Measurements from ENCODE around the gene LDLRAD2. TPM values are rescaled to one million over a fixed set of nuclear protein-coding genes. Genes with fewer than 3 reads are reported as not detected.
"Not testable (repeated sequence)": the region's sequence is repeated elsewhere in the genome, so short reads cannot be mapped to it uniquely, and the experiment has no call there.

Gene LDLRAD2
- total RNA-seq, 1 donor from 2014 or later, result 0.17 TPM

DNA sequence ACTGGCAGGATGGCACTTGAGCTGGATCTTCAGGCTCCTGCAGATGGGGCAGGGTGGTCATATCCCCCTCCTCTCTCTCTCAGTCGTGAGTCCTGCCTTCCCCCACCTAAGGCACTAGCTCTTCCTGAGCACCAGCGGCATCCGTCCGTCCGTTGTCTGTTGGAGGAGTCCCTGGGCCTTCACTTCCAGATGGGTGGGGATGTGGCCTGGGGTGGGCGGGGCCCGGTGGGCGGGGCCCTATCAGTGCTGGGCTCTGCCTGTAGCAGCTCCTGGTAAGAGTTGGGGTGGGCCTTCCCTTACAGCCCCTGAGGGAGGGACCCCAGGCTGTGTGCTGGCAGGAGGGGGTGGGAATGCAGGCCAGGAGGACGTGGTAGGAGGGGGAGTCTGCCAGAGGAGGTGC, 10.3 kb downstream of the LDLRAD2 start:
- TF ChIP-seq, protein P1, sequence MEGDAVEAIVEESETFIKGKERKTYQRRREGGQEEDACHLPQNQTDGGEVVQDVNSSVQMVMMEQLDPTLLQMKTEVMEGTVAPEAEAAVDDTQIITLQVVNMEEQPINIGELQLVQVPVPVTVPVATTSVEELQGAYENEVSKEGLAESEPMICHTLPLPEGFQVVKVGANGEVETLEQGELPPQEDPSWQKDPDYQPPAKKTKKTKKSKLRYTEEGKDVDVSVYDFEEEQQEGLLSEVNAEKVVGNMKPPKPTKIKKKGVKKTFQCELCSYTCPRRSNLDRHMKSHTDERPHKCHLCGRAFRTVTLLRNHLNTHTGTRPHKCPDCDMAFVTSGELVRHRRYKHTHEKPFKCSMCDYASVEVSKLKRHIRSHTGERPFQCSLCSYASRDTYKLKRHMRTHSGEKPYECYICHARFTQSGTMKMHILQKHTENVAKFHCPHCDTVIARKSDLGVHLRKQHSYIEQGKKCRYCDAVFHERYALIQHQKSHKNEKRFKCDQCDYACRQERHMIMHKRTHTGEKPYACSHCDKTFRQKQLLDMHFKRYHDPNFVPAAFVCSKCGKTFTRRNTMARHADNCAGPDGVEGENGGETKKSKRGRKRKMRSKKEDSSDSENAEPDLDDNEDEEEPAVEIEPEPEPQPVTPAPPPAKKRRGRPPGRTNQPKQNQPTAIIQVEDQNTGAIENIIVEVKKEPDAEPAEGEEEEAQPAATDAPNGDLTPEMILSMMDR (conservative IDR thresholded peaks at IDR 0.05; ENCODE audit: low read depth, low read length), result no peak
- H3K4me3 ChIP-seq (ENCODE audit: low read depth, low read length), result no peak overlapping the region
- DNase-seq (ENCODE audit: low read depth), result no peak

DNA sequence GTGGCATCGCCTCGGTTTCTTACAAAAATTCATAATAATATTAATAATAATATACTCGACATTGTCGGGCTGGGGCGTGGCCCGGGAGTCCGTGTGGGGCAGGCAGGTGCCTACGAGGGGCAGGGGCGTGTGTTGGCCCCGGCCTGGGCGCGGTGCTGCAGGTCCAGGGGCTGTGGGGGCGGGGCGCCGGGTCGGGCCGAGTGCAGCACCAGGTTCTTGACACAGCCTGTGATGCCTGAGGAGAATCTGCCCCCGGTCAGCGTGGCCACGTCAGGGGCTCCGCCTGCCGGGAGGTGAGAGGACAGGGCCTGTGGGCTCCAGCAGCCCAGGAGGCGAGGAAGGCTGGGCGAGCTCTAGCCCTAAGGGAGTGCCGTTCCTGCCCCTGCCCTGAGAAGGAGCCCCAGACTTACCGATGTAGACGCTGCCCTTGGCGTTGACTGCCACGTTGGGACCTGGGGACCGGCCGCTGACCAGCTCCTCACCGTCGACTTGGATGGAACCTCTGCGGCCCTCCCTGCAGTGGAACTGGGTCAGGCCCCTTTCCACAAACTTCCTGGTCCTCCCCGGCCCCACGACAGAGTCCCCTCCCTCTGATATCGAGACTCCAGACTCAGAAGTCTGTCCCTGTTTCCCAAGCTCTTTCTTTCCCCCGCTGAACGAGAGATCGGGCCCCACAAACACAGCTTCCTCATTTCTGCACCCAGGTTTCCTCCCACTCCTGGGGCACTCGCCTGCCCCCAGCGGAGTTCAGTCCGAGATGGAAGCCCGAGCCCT, 11.3 kb downstream of the LDLRAD2 start:
- TF ChIP-seq, protein P1 (conservative IDR thresholded peaks at IDR 0.05; ENCODE audit: low read depth, low read length), result no peak
- no peak for DNase-seq (ENCODE audit: low read depth)
- H3K4me3 ChIP-seq (ENCODE audit: low read depth, low read length), result no peak overlapping the region

DNA sequence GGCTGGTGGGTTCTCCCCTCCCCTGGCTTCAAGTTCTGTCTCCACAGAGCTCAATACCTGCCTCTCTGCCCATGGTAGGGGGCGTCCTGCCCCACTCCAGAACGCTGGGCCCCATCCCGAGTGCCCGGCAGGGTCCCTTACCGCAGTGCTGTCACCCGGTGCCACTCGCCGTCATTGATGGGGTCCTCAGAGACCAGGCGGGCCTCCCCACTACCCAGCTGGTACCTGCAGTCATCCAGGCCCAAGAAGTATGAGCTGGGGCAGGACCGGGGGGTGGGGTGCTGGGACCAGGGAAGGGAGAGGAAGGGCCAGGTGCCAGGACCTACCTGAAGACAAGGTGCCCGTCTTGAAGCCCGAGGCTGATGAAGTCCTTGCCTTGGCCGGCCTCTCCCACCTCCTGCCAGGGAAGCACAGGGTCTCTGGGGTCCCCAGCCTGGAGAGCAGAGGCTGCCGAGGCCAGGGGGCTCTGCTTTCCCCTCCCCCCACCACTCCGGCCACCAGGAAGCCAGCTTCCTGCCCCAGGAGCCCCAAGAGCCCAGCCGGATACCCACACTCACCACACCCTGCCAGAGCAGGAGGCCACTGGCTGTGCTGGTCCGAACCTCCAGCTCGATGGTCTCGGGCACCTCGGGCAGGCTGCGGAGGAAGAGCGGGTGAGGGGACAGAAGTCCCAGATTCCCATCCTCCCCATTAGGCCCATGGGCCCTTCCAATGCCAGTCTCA, 12.1 kb downstream of the LDLRAD2 start:
- TF ChIP-seq, protein P1 (conservative IDR thresholded peaks at IDR 0.05; ENCODE audit: low read depth, low read length), result no peak
- no peak overlapping the region for H3K4me3 ChIP-seq (ENCODE audit: low read depth, low read length)
- DNase-seq (ENCODE audit: low read depth), result no peak

DNA sequence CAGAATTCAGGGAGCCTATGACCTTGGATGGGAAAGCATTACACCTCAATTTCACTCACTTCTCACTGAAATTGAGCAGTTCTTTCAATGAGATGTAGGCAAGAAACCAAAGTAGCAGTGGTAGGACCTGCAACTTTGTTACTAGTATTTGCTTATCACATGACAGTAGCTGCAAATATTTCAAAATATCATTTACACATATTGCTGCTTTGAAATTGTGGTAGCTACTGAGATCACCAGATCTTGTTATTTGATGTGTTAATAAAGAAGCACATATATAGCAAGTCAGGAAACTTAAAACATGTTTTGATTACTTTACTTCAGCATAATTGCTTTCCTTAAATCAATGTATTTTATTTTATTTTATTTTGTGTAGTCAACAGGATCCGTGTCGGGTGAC, 12.9 kb downstream of the LDLRAD2 start:
- DNase-seq (ENCODE audit: low read depth), result no peak
- no peak overlapping the region for H3K4me3 ChIP-seq (ENCODE audit: low read depth, low read length)
- TF ChIP-seq, protein P1 (conservative IDR thresholded peaks at IDR 0.05; ENCODE audit: low read depth, low read length), result no peak

DNA sequence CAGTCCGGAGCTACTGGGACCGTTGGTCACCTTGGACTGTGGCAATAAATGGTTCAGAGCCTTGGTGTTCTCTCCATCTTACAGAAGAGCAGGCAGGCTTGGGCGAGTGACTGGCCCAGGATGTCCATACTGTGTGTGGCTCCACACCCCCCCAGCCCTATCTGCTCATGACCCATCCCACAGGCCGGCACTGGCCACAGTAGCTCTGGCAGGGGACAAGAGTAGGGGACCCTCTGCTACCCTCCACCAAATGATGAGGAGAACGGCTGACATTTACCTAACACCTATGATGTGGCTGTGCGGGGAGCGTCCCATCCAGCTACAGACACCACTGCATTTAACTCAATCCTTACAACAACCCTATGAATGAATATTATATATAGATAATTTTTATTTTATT, 13.3 kb downstream of the LDLRAD2 start:
- H3K4me3 ChIP-seq (ENCODE audit: low read depth, low read length), result no peak overlapping the region
- no peak for DNase-seq (ENCODE audit: low read depth)
- TF ChIP-seq, protein P1 (conservative IDR thresholded peaks at IDR 0.05; ENCODE audit: low read depth, low read length), result no peak

DNA sequence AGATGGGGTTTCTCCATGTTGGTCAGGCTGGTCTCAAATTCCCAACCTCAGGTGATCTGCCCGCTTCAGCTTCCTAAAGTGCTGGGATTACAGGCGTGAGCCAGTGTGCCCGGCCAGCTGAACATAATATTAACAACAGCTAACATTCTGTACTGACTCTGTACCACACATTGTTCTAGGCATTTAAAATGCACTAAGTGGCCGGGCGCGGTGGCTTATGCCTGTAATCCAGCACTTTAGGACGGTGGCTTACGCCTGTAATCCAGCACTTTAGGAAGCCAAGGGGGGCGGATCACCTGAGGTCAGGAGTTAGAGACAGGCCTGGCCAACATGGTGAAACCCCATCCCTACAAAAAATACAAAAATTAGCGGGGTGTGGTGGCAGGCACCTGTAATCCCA, 14.6 kb downstream of the LDLRAD2 start:
- H3K4me3 ChIP-seq (ENCODE audit: low read depth, low read length); DNase-seq (ENCODE audit: low read depth): not testable (repeated sequence)

DNA sequence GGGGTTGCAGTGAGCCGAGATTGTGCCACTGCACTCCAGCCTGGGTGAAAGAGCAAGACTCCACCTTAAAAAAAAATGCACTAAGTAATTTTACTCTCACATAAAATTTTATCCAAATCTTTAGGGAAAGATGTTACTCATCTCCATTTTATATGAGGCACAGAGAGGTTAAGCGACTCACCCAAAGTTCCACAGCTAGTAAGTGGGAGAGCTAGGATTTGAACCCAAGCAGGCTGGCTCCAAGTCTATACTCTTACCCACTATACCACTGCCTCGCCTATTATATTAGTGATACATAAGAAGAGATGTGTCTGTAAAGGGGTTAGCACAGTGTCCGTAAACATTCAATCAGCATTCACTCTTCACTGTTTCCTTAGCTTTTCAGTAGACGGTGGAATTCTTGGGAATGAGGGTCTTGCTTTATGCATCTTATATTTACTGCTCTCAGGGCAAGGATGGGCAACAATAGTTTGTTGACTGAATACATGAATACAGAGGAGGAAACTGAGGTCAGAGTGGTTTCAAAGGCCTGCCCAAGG, 15.1 kb downstream of the LDLRAD2 start:
- TF ChIP-seq, protein P1 (conservative IDR thresholded peaks at IDR 0.05; ENCODE audit: low read depth, low read length), result no peak
- DNase-seq (ENCODE audit: low read depth), result no peak
- H3K4me3 ChIP-seq (ENCODE audit: low read depth, low read length), result no peak overlapping the region

Data from epithelial cell of proximal tubule (primary cell).